ENCODE results near the gene RBM4B. TPM values are rescaled to one million over a fixed set of nuclear protein-coding genes. Genes with fewer than 3 reads are reported as not detected.

The RBM4B gene
- total RNA-seq, 4 donors from 2014 or later, result 10.3 to 13.2 (median 12.2) TPM

GRCh38 chr11:66719111-66719872, 41.6 kb upstream of the RBM4B start:
- Histone ChIP-seq H3K36me3 (peaks cover 0 to 8% (median 0%) of the 10 kb centered on the region in 4 donors), H3K4me3 (no peak overlapping the region), H3K4me1 (no peaks in the 10 kb centered on the region), H3K27ac (replicated peaks in 1 of 4) (no peak overlapping the region), H3K9me3 (no peaks in the 10 kb centered on the region), H3K27me3 (peaks cover 0 to 6% (median 0%) of the 10 kb centered on the region in 4 donors)
- 81% methylated on average over 8 of the region's 8 CpGs for WGBS
- TF ChIP-seq EP300 (IDR thresholded peaks at IDR 0.05) (no peak), POLR2AphosphoS5 (IDR thresholded peaks at IDR 0.05) (no peak), CTCF (IDR thresholded peaks at IDR 0.05) (no peak), POLR2A (IDR thresholded peaks at IDR 0.05; ENCODE audit: low read depth) (no peak)
- intact Hi-C loops (cut with DNase I), result no loop called here
- DNase-seq (ENCODE audit: extremely low spot score), result no peak

GRCh38 chr11:66718320-66718971, 40.8 kb upstream of the RBM4B start:
- no peaks in the 10 kb centered on the region for H3K9me3 ChIP-seq
- TF ChIP-seq EP300 (IDR thresholded peaks at IDR 0.05) (no peak), CTCF (IDR thresholded peaks at IDR 0.05) (no peak)
- DNase-seq (ENCODE audit: extremely low spot score), result no peak
- 85% methylated on average over 25 of the region's 26 CpGs for WGBS
- no peak overlapping the region for H3K4me3 ChIP-seq
- no peak overlapping the region for H3K27ac ChIP-seq (replicated peaks in 1 of 4)
- no peaks in the 10 kb centered on the region for H3K4me1 ChIP-seq
- H3K27me3 ChIP-seq, result peaks cover 0 to 6% (median 0%) of the 10 kb centered on the region in 4 donors
- intact Hi-C loops (cut with DNase I), result no loop called here
- peaks cover 0 to 8% (median 0%) of the 10 kb centered on the region in 4 donors for H3K36me3 ChIP-seq

GRCh38 chr11:66717925-66718319, 40.2 kb upstream of the RBM4B start:
- H3K36me3 ChIP-seq, result peaks cover 0 to 8% (median 0%) of the 10 kb centered on the region in 4 donors
- no peak overlapping the region for H3K4me3 ChIP-seq
- no peak for TF ChIP-seq CTCF (IDR thresholded peaks at IDR 0.05)
- TF ChIP-seq EP300 (IDR thresholded peaks at IDR 0.05), result no peak
- no peak for TF ChIP-seq POLR2AphosphoS5 (IDR thresholded peaks at IDR 0.05)
- no peak for TF ChIP-seq POLR2A (IDR thresholded peaks at IDR 0.05; ENCODE audit: low read depth)
- DNase-seq (ENCODE audit: extremely low spot score), result no peak
- H3K9me3 ChIP-seq, result no peaks in the 10 kb centered on the region
- 89% methylated on average over 13 of the region's 14 CpGs for WGBS
- intact Hi-C loops (cut with DNase I), result no loop called here
- peaks cover 0 to 6% (median 0%) of the 10 kb centered on the region in 4 donors for H3K27me3 ChIP-seq
- no peaks in the 10 kb centered on the region for H3K4me1 ChIP-seq
- H3K27ac ChIP-seq (replicated peaks in 1 of 4), result no peak overlapping the region

- no peak for DNase-seq (ENCODE audit: extremely low spot score)
- Histone ChIP-seq H3K9me3 (no peaks in the 10 kb centered on the region), H3K27me3 (peaks cover 0 to 6% (median 0%) of the 10 kb centered on the region in 4 donors), H3K36me3 (peaks cover 0 to 8% (median 0%) of the 10 kb centered on the region in 4 donors), H3K4me3 (no peak overlapping the region), H3K27ac (replicated peaks in 1 of 4) (no peak overlapping the region), H3K4me1 (no peaks in the 10 kb centered on the region)
- 84% methylated on average over 3 of the region's 3 CpGs for WGBS
- TF ChIP-seq CTCF (IDR thresholded peaks at IDR 0.05) (no peak), POLR2A (IDR thresholded peaks at IDR 0.05; ENCODE audit: low read depth) (no peak), POLR2AphosphoS5 (IDR thresholded peaks at IDR 0.05) (no peak), EP300 (IDR thresholded peaks at IDR 0.05) (no peak)
- intact Hi-C loops (cut with DNase I), result no loop called here
These were observed 39.3 kb upstream of the RBM4B start for GRCh38 chr11:66716996-66717395.
